RKO (cell line): ENCODE measurements around the gene LDAH.
A peak's percentile ranks its signal among the peaks of the same experiment; 100 is the strongest.
"Not testable (repeated sequence)": the region's sequence is repeated elsewhere in the genome, so short reads cannot be mapped to it uniquely, and the experiment has no call there.

Experiments used
- DNase-seq: peaks from one replicate; pipeline ENCODE4 v3.0.0-alpha.2; 2016; ENCODE audit warnings: low spot score

LDAH gene

GRCh38 chr2:20822535-20823490 lies at the start of gene LDAH:
TSS of gene LDAH (minus strand) at chr2:20823101. CDS start at chr2:20801463, 21,638 bp downstream.
- DNase-seq: peak; percentile 88

DNA sequence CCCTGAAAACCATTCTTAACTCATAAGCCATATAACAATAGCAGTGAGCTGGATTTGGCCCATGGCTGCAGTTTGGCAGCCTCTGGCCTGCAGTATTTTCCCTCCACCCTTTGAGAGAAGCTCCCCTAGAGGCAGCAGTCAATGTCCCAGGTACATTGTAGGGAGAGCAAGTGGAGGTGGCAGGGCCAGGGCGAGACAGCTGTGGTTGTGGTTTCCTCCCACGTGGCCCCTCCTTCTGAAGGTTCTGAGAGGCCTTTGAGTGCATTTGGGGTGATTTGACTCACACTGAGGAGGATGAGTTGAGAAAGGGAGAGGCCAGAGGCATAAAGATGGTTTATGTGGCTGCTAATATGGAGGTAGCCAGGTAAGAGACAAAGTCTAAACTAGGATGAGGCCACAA lies 45.5 kb upstream of the LDAH start:
- no peak for DNase-seq

GRCh38 chr2:20862850-20863249 lies 39.9 kb upstream of the LDAH start:
- no peak for DNase-seq

DNA sequence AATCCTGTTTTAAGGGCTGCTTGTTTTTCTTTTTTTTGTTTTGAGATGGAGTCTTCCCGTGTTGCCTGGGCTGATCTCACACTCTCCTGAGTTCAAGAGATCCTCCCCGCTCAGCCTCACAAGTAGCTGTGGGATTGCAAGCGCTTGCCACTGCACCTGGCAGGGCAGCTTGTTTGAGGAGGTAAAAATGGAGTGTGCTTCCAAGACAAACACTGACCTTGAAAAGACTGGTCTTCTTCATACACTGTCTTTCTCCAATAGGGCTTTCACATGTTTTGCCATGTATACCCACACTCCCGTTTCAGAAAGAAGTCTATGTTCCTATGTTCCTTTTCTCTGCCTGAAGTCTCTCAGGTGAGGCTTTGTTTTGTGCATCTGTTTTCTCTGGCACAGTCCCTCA lies 32.6 kb upstream of the LDAH start:
- no peak for DNase-seq

GRCh38 chr2:20852670-20853069 lies 29.8 kb upstream of the LDAH start:
- no peak for DNase-seq

DNA sequence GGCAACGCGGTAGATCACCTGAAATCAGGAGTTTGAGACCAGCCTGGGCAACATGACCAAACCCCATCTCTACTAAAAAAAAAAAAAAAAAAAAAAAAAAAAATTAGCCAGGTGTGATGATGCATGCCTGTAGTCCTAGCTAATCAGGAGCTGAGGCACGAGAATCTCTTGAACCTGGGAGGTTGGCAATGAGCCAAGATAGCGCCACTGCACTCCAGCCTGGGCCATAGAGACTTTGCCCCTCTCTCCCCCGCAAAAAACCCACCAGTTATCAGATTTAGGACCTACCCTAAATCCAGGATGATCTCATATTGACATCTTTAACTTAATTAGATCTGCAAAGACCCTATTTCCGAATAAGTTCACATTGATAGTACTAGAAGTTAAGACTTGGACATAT lies 29.2 kb upstream of the LDAH start:
- no peak for DNase-seq

DNA sequence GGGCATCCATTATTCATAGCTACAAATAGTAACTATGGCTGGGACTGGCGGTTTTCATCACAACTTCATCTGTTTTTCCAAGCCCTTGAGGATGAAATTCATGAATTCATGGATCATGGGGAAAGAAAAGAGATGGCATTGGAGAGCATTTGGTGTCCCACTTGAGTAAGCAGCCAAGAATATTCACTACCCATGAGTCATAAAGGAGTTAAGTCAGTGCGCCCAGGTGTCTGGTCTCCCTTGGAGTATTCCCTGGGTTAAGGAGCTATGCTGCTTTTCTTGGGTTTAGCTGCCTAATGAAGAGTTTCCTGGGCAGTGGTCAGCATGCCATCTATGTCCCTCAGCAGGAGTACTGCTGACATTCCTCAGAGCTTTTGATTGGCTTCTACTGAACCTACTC lies 21.3 kb upstream of the LDAH start:
- no peak for DNase-seq

GRCh38 chr2:20839052-20839451 lies 16.2 kb upstream of the LDAH start:
- no peak for DNase-seq

GRCh38 chr2:20838016-20838415 lies 15.1 kb upstream of the LDAH start:
- no peak for DNase-seq

GRCh38 chr2:20836521-20836920 lies 13.6 kb upstream of the LDAH start:
- DNase-seq: no peak

- no peak for DNase-seq
These were observed 11.4 kb upstream of the LDAH start for GRCh38 chr2:20834331-20834730.

- no peak for DNase-seq
These were observed 9.7 kb upstream of the LDAH start for GRCh38 chr2:20832606-20833005.

GRCh38 chr2:20829861-20830260 lies 7.0 kb upstream of the LDAH start:
- no peak for DNase-seq

- DNase-seq: no peak
These were observed 1.0 kb upstream of the LDAH start for GRCh38 chr2:20823917-20824316.

GRCh38 chr2:20818820-20819219 lies 4.1 kb downstream of the LDAH start:
- no peak for DNase-seq

DNA sequence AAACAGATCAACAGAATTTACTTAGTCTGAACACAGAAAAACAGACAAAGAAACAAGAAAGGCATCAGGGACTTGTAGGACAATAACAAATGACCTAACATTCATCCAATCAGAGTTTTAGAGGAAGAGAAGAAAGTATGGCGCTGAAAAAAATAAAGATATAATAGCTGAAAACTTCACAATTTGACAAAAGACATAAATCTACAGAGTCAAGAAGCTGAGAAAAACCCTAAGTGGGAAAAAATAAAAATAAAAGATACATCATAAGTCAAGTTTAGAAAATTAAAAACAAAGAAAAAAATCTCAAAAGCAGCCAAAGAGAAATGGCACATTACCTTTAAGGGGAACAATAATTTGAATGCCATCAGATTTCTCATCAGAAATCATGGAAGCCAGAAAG lies 7.7 kb downstream of the LDAH start:
- DNase-seq: no peak

DNA sequence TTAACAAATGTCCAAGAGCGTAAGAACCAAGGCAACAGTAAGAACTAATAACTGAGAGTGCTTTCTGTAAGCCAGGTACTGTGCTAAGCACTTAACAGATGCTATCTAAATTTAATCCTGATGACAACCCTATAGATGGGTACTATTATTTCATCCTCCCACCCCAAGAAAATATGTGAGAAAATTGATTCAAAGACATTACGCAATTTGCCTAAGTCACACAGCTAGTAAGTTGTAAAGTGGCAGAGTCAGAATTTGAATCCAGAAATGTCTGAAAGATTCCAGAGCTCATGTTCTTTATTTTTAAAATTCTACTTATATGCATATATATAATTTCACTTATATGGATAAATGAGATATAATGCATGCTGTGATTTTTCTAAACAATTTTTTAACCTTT lies 10.1 kb downstream of the LDAH start:
- DNase-seq: no peak

DNA sequence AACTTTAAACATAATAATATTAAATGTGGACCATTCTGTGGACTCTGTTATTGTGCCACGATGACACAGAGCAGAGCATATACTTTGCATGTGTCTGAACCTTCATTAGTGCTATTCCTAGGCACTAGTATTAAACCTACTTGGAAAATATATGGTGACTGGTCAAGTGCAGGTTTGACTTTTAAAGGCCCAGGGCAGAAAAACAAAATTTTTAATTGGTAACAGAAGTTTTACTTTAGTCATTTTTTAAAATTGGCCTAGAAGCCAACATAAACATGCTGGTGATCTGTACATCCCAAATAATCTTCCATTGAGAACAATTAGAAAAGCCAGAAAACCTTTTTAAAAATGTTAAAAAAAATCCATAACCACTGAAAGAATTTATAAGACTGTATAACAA lies 16.6 kb downstream of the LDAH start:
- no peak for DNase-seq

- DNase-seq: no peak
These were observed 18.9 kb downstream of the LDAH start for GRCh38 chr2:20803974-20804373.

DNA sequence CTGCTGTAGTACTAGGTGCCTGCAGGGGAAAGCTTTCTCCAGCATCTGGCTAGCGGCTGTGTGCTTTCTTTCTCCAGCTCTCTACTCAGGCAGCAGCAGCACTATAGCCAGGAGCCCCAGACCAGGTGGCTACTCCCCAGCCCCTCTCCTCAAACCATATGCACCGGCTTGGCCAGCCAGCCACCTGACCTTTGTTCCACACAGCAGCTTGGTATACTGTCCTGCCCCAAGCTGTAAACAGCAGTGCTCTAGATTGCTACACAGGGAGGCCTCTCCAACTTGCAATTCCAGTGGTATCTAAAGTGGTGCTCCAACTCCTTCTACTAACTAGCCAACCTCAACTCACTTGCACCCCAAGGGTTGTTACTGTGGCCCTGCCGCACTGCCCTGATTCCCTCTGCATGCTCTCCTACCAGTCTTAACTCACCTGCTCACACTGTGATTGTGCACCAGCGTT lies 19.6 kb downstream of the LDAH start:
- no peak for DNase-seq

- DNase-seq: no peak
These were observed 25.8 kb downstream of the LDAH start for GRCh38 chr2:20797096-20797495.

GRCh38 chr2:20796374-20796791 lies 26.5 kb downstream of the LDAH start:
- DNase-seq: no peak

DNA sequence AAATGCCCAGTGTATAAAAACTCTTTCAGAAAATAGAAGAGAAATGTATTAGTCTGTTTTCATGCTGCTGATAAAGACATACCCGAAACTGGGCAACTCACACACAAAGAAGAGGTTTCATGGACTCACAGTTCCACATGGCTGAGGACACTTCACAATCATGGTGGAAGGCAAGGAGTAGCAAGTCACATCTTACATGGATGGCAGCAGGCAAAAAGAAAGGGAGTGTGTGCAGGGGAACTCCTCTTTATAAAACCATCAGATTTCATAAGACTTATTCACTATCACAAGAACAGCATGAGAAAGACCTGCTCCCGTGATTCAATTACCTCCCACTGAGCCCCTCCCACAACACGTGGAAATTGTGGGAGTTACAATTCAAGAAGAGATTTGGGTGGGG lies 29.0 kb downstream of the LDAH start:
- DNase-seq: not testable (repeated sequence)
